Lung (tissue), 12 donors: Measurements from ENCODE around the gene SCARB2. TPM values are rescaled to one million over a fixed set of nuclear protein-coding genes. Genes with fewer than 3 reads are reported as not detected.

Experiments used
- ATAC-seq: fragments of 200-7000 bp; cut with Tn5 transposase; one replicate; pipeline ENCODE4 v1.9.1; 2020; ENCODE audit warnings: moderate number of reproducible peaks; ENCODE audit not compliant: insufficient read depth, low FRiP score
- DNase-seq, 3 donors: peaks; one replicate each; pipeline ENCODE4 v3.0.0-alpha.2; 2013 to 2017
- H3K27ac ChIP-seq, 2 donors: one replicate each; pipeline ENCODE4 v1.5.1; 2013; ENCODE audit warnings: mild to moderate bottlenecking in 2 of 2, moderate library complexity in 2 of 2, control low read depth in 1 of 2, inconsistent platforms in 1 of 2, low read depth in 1 of 2, low read length in 1 of 2
- H3K27me3 ChIP-seq, 3 donors: one replicate each; pipeline ENCODE4 v1.5.1; 2013; ENCODE audit warnings: low read length in 2 of 3; ENCODE audit not compliant: control insufficient read depth in 3 of 3, insufficient read depth in 3 of 3
- H3K36me3 ChIP-seq, 4 donors: one replicate each; pipeline ENCODE4 v1.5.1; 2013; ENCODE audit warnings: low read length in 4 of 4, mild to moderate bottlenecking in 1 of 4, moderate library complexity in 1 of 4; ENCODE audit not compliant: control insufficient read depth in 4 of 4, insufficient read depth in 4 of 4
- H3K4me1 ChIP-seq, 5 donors: one replicate each; pipeline ENCODE4 v1.5.1; 2013; ENCODE audit warnings: low read length in 5 of 5, mild to moderate bottlenecking in 2 of 5, moderate library complexity in 1 of 5; ENCODE audit not compliant: control insufficient read depth in 5 of 5, insufficient read depth in 5 of 5
- H3K4me3 ChIP-seq: one replicate; pipeline ENCODE4 v1.5.1; 2013; ENCODE audit warnings: mild to moderate bottlenecking, control low read depth, moderate library complexity
- H3K9ac ChIP-seq, 2 donors: one replicate each; pipeline ENCODE4 v1.5.1; 2013; ENCODE audit warnings: low read length in 2 of 2, control low read depth in 1 of 2; ENCODE audit not compliant: insufficient read depth in 1 of 2
- H3K9me3 ChIP-seq, 4 donors: one replicate each; pipeline ENCODE4 v1.5.1; 2013; ENCODE audit warnings: low read length in 3 of 4, mild to moderate bottlenecking in 1 of 4, moderate library complexity in 1 of 4; ENCODE audit not compliant: control insufficient read depth in 4 of 4, insufficient read depth in 3 of 4
- CTCF ChIP-seq: IDR thresholded peaks from 2 replicates; pipeline ENCODE4 v1.5.1; 2012; ENCODE audit warnings: mild to moderate bottlenecking; ENCODE audit errors: control extremely low read depth, extremely low read depth
- WGBS, 2 donors: extraction: QIAGEN DNeasy Blood & Tissue Kit; methylation state at CpG; one replicate each; pipeline ENCODE4 v1.1.7; 2013; 5-methylcytosine and 5-hydroxymethylcytosine counted together
- polyA plus RNA-seq, 2 donors: library from polyadenylated mRNA; stranded (reverse); fragments of 200-250 nt; gene quantifications; one replicate each; pipeline ENCODE4 v1.2.1, GENCODE V29; 2013
- total RNA-seq, 2 donors: library from RNA; depleted of rRNA in 1 of 2; stranded (reverse); fragments of >200 nt in 1 of 2; gene quantifications; one replicate each; pipeline ENCODE4 v1.2.1, GENCODE V29; 2014 to 2021
- donor health status: control.
- donor health status: control.
- donor health status: Bipolar disorder and iron deficiency.
- donor health status: healthy.
- donor health status: DM: yes; HTN: yes; CAD: no.

Gene SCARB2
- total and polyA plus RNA-seq, 4 donors = 104 to 360 (median 150) TPM

- peaks cover 5 to 38% (median 19%) of the 10 kb centered on the region in 4 donors for H3K36me3 ChIP-seq
- no peak overlapping the region for H3K27ac ChIP-seq
- peaks cover 0 to 2% (median 0%) of the 10 kb centered on the region in 4 donors for H3K9me3 ChIP-seq
- no peak overlapping the region for H3K9ac ChIP-seq
- DNase-seq (no peak), ATAC-seq (no peak)
- no peak overlapping the region for H3K4me3 ChIP-seq
- H3K27me3 ChIP-seq = no peaks in the 10 kb centered on the region
- no peak for TF ChIP-seq CTCF
- H3K4me1 ChIP-seq = no peaks in the 10 kb centered on the region
Observed at GRCh38 chr4:76125816-76126215, 87.8 kb downstream of the SCARB2 start.

GRCh38 chr4:76120199-76120598, 93.4 kb downstream of the SCARB2 start:
- no peak for TF ChIP-seq CTCF
- Histone ChIP-seq H3K4me3 (no peak overlapping the region), H3K36me3 (peaks cover 8 to 44% (median 25%) of the 10 kb centered on the region in 4 donors), H3K4me1 (no peaks in the 10 kb centered on the region), H3K9me3 (peaks cover 0 to 2% (median 0%) of the 10 kb centered on the region in 4 donors), H3K9ac (no peak overlapping the region), H3K27me3 (no peaks in the 10 kb centered on the region), H3K27ac (no peak overlapping the region)
- DNase-seq (no peak), ATAC-seq (no peak)
- WGBS, 2 donors = 86 to 96% methylated on average over 4 of the region's 4 CpGs

DNA sequence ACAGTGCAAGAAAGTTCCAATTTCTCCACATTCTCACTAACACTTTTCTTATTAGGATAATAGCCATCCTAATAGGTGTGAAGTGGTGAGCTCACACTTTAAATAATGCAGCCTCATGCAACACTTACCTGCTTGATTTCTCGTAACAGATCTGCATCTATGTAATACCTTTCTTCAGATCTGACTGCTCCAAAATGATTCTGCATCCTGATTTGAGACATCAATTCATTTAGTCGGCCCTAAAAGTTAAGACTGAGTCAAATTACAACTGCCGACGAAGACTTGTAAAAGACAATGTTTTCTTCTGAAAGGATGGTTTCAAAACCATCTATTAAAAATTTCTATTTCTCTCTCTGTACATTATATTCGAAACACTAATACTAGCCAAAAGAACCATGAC, 96.1 kb downstream of the SCARB2 start:
- no peaks in the 10 kb centered on the region for H3K4me1 ChIP-seq
- no peak overlapping the region for H3K4me3 ChIP-seq
- ATAC-seq (no peak), DNase-seq (no peak)
- WGBS, 2 donors = 95% methylated on average over 5 of the region's 5 CpGs
- H3K9ac ChIP-seq = no peak overlapping the region
- peaks cover 6 to 44% (median 31%) of the 10 kb centered on the region in 4 donors for H3K36me3 ChIP-seq
- H3K27ac ChIP-seq = no peak overlapping the region
- H3K27me3 ChIP-seq = no peaks in the 10 kb centered on the region
- H3K9me3 ChIP-seq = peaks cover 0 to 2% (median 0%) of the 10 kb centered on the region in 4 donors
- TF ChIP-seq CTCF = no peak

DNA sequence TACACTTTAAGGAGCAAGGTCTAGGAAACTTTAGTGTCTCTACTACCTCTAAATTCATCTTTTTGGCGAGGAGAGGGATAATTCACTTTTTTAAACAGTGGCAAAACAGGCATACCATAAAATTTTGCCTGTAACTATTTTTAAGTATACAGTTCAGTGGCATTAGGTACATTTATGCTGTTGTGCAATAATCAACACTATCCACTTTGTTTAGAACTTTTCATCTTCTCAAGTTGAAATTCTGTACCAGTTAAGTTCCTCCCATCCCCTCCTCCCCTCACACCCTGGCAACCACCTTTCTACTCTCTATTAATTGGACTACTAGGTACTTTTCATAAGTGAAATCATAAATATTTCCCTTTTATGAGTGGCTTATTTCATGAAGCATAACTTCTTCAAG, 96.8 kb downstream of the SCARB2 start:
- H3K27me3 ChIP-seq = no peaks in the 10 kb centered on the region
- peaks cover 6 to 43% (median 31%) of the 10 kb centered on the region in 4 donors for H3K36me3 ChIP-seq
- WGBS, 2 donors = 97 to 100% methylated on average over 1 of the region's 1 CpG
- no peak for TF ChIP-seq CTCF
- no peak overlapping the region for H3K9ac ChIP-seq
- no peak overlapping the region for H3K4me3 ChIP-seq
- no peaks in the 10 kb centered on the region for H3K9me3 ChIP-seq
- H3K27ac ChIP-seq = no peak overlapping the region
- DNase-seq (no peak), ATAC-seq (no peak)
- H3K4me1 ChIP-seq = no peaks in the 10 kb centered on the region
